Raji (cell line): Measurements from ENCODE around the gene FDX2.

Source experiments
- POLR2A ChIP-seq: IDR thresholded peaks from 2 replicates; pipeline ENCODE4 v1.6.1; 2011; ENCODE audit warnings: low read depth, low read length, control low read depth; ENCODE audit not compliant: insufficient read depth

The FDX2 gene

GRCh38 chr19:10315335-10316214, at the start of gene FDX2:
Gene FDX2 (minus strand): TSS chr19:10316015. CDS start chr19:10315996, 19 bp downstream.
- TF ChIP-seq POLR2A = peak; percentile 71; the same call in 1 of the 2 replicates

- no peak for TF ChIP-seq POLR2A
Measured at GRCh38 chr19:10365518-10365917, 49.7 kb upstream of the FDX2 start.

GRCh38 chr19:10364644-10365043, 48.8 kb upstream of the FDX2 start:
- no peak for TF ChIP-seq POLR2A

- TF ChIP-seq POLR2A = no peak
Measured at GRCh38 chr19:10363789-10364281, 48.0 kb upstream of the FDX2 start.

- TF ChIP-seq POLR2A = no peak
Measured at GRCh38 chr19:10362259-10362658, 46.4 kb upstream of the FDX2 start.

GRCh38 chr19:10361569-10362011, 45.8 kb upstream of the FDX2 start:
- TF ChIP-seq POLR2A = no peak

- no peak for TF ChIP-seq POLR2A
Measured at GRCh38 chr19:10356431-10356830, 40.6 kb upstream of the FDX2 start.

- no peak for TF ChIP-seq POLR2A
Measured at GRCh38 chr19:10353793-10354391, 38.1 kb upstream of the FDX2 start.

GRCh38 chr19:10352764-10353671, 37.2 kb upstream of the FDX2 start:
- TF ChIP-seq POLR2A = no peak

- TF ChIP-seq POLR2A = no peak
Measured at GRCh38 chr19:10346509-10346908, 30.7 kb upstream of the FDX2 start.

- no peak for TF ChIP-seq POLR2A
Measured at GRCh38 chr19:10344780-10345179, 29.0 kb upstream of the FDX2 start.

GRCh38 chr19:10343495-10343894, 27.7 kb upstream of the FDX2 start:
- no peak for TF ChIP-seq POLR2A

- TF ChIP-seq POLR2A = no peak
Measured at GRCh38 chr19:10339977-10340376, 24.2 kb upstream of the FDX2 start.

- peak; percentile 46; the same call in 1 of the 2 replicates for TF ChIP-seq POLR2A
Measured at GRCh38 chr19:10339380-10339960, 23.7 kb upstream of the FDX2 start, which contains the start of gene ICAM3. Gene ICAM3 (minus strand): TSS chr19:10339624. CDS start chr19:10339614, 10 bp downstream.
